Gastroesophageal sphincter (tissue), 3 donors: ENCODE measurements around the gene ISLR.

Source experiments
- CTCF ChIP-seq, 4 experiments: fragments of 200-600 bp in 2 of 4; fragments of 450-650 bp in 2 of 4; sonication (generic) in 1 of 4; IDR thresholded peaks; one replicate each; pipeline ENCODE4 v1.5.1; 2017 to 2019; ENCODE audit warnings: antibody characterized with exemption in 4 of 4, mild to moderate bottlenecking in 2 of 4, moderate library complexity in 2 of 4
- POLR2A ChIP-seq, 2 donors: fragments of 450-650 bp; IDR thresholded peaks; one replicate each; pipeline ENCODE4 v1.6.1; 2017; ENCODE audit warnings: antibody characterized with exemption in 2 of 2, mild to moderate bottlenecking in 2 of 2, moderate library complexity in 1 of 2

GRCh38 chr15:74174219-74174957 is 878 bp downstream of the ISLR start:
- TF ChIP-seq CTCF (IDR thresholded peaks at IDR 0.05) = no peak
- no peak for TF ChIP-seq POLR2A (IDR thresholded peaks at IDR 0.05)
